H1 (cell line): Measurements from ENCODE around the gene GCSH. TPM values are rescaled to one million over a fixed set of nuclear protein-coding genes. Genes with fewer than 3 reads are reported as not detected.
A peak's percentile ranks its signal among the peaks of the same experiment; 100 is the strongest.

ENCODE experiments used
- CTCF ChIA-PET: fragments of 300-600 bp; sonication (Branson Sonifier 250); formaldehyde crosslinking; loops from one replicate; lab custom pipeline; 2021; ENCODE audit not compliant: partially characterized antibody; lab: Charles Lee
- POLR2A ChIA-PET: fragments of 300-600 bp; sonication (Branson Sonifier 250); formaldehyde crosslinking; loops from one replicate; lab custom pipeline; 2021; ENCODE audit warnings: inconsistent platforms; ENCODE audit not compliant: partially characterized antibody; lab: Charles Lee
- DNase-seq, 2 experiments: peaks; one replicate each; pipeline versions ENCODE4 v3.0.0 to v3.0.0-alpha.2; 2010 to 2022; ENCODE audit warnings: low spot score in 2 of 2, low read depth in 1 of 2, mixed read lengths in 1 of 2
- FAIRE-seq: peaks from 2 replicates; lab custom pipeline; 2011; peaks lifted over from hg19 to GRCh38; lab: Jason Lieb, UNC
- H2AFZ ChIP-seq: 2 replicates; pipeline ENCODE4 v1.8.1; 2012; ENCODE audit warnings: low read length, inconsistent platforms
- H2AK5ac ChIP-seq: 2 replicates; pipeline ENCODE4 v1.6.1; 2013; ENCODE audit warnings: low read depth, low read length
- H2BK120ac ChIP-seq: replicated peaks from 2 replicates; pipeline ENCODE3; 2013; ENCODE audit warnings: low read depth, low read length, inconsistent platforms
- H2BK12ac ChIP-seq: 2 replicates; pipeline ENCODE4 v1.6.1; 2013; ENCODE audit warnings: low read depth, low read length
- H2BK15ac ChIP-seq: 2 replicates; pipeline ENCODE4 v1.6.1; 2013; ENCODE audit warnings: low read length
- H2BK20ac ChIP-seq: 2 replicates; pipeline ENCODE4 v1.6.1; 2013; ENCODE audit warnings: low read length
- H2BK5ac ChIP-seq: 2 replicates; pipeline ENCODE4 v1.6.1; 2013; ENCODE audit warnings: low read depth, low read length
- H3K14ac ChIP-seq: 2 replicates; pipeline ENCODE4 v1.6.1; 2013; ENCODE audit warnings: inconsistent platforms; ENCODE audit not compliant: insufficient read length
- H3K18ac ChIP-seq: 2 replicates; pipeline ENCODE4 v1.6.1; 2013; ENCODE audit warnings: low read length; ENCODE audit errors: extremely low read depth
- H3K23ac ChIP-seq: 2 replicates; pipeline ENCODE4 v1.6.1; 2013; ENCODE audit warnings: inconsistent platforms; ENCODE audit not compliant: insufficient read length
- H3K23me2 ChIP-seq: 2 replicates; pipeline ENCODE4 v1.6.1; 2013; ENCODE audit warnings: low read depth, low read length
- H3K27ac ChIP-seq: 2 replicates; pipeline ENCODE4 v1.6.1; 2011; ENCODE audit warnings: low read depth, low read length, inconsistent platforms
- H3K27me3 ChIP-seq, 4 experiments: replicated peaks in 1 of 4; 1 replicate in 1 of 4; 2 replicates in 3 of 4; pipeline versions ENCODE4 v1.6.1 to v1.8.1; 2011 to 2013; ENCODE audit warnings: low read length in 3 of 4, mild to moderate bottlenecking in 3 of 4, inconsistent platforms in 2 of 4, mixed read lengths in 2 of 4, moderate library complexity in 1 of 4; ENCODE audit not compliant: control insufficient read depth in 3 of 4, insufficient read depth in 3 of 4; ENCODE audit errors: extremely low read depth in 1 of 4
- H3K36me3 ChIP-seq, 4 experiments: 2 replicates each; pipeline versions ENCODE4 v1.6.1 to v1.8.1; 2011 to 2013; ENCODE audit warnings: mild to moderate bottlenecking in 4 of 4, low read length in 3 of 4, moderate library complexity in 2 of 4, control low read depth in 1 of 4, inconsistent platforms in 1 of 4; ENCODE audit not compliant: insufficient read depth in 4 of 4, control insufficient read depth in 2 of 4
- H3K4ac ChIP-seq: replicated peaks from 2 replicates; pipeline ENCODE3; 2013; ENCODE audit warnings: low read length, low read depth, mixed read lengths, inconsistent platforms; ENCODE audit not compliant: insufficient read length
- H3K4me1 ChIP-seq, 4 experiments: replicated peaks in 1 of 4; 1 replicate in 1 of 4; 2 replicates in 3 of 4; pipeline versions ENCODE4 v1.6.1 to v1.8.1; 2011 to 2013; ENCODE audit warnings: low read length in 3 of 4, inconsistent platforms in 2 of 4, mixed read lengths in 1 of 4; ENCODE audit not compliant: insufficient read depth in 4 of 4, control insufficient read depth in 3 of 4
- H3K4me2 ChIP-seq, 2 experiments: 2 replicates each; pipeline versions ENCODE4 v1.6.1 to v1.8.1; 2011 to 2013; ENCODE audit warnings: low read depth in 2 of 2, low read length in 2 of 2, control low read depth in 1 of 2, inconsistent platforms in 1 of 2, mild to moderate bottlenecking in 1 of 2; ENCODE audit not compliant: insufficient read depth in 1 of 2
- H3K4me3 ChIP-seq, 4 experiments: fragments of 200-600, 300-600 bp in 1 of 4; sonication (generic), shearing (Covaris generic), sonication (Bioruptor Twin) in 1 of 4; 2 replicates each; pipeline versions ENCODE4 v1.5.1 to v1.8.1; 2011 to 2016; ENCODE audit warnings: low read length in 4 of 4, low read depth in 3 of 4, control low read depth in 2 of 4, inconsistent platforms in 2 of 4, mild to moderate bottlenecking in 2 of 4, mixed read lengths in 1 of 4, moderate library complexity in 1 of 4; ENCODE audit not compliant: insufficient read depth in 2 of 4; ENCODE audit errors: extremely low read depth in 1 of 4
- H3K56ac ChIP-seq: replicated peaks from 2 replicates; pipeline ENCODE3; 2013; ENCODE audit warnings: low read depth, mild to moderate bottlenecking, mixed read lengths, low read length, inconsistent platforms; ENCODE audit not compliant: insufficient read length
- H3K79me1 ChIP-seq: 2 replicates; pipeline ENCODE4 v1.6.1; 2013; ENCODE audit warnings: low read depth, low read length, control low read depth
- H3K79me2 ChIP-seq, 2 experiments: 2 replicates each; pipeline versions ENCODE4 v1.6.1 to v1.8.1; 2012 to 2013; ENCODE audit warnings: low read length in 2 of 2, mild to moderate bottlenecking in 2 of 2, inconsistent platforms in 1 of 2; ENCODE audit not compliant: insufficient read depth in 2 of 2, control insufficient read depth in 1 of 2
- H3K9ac ChIP-seq, 4 experiments: replicated peaks in 1 of 4; 1 replicate in 1 of 4; 2 replicates in 3 of 4; pipeline versions ENCODE4 v1.6.1 to v1.8.1; 2011 to 2013; ENCODE audit warnings: low read depth in 3 of 4, low read length in 3 of 4, control low read depth in 2 of 4, mild to moderate bottlenecking in 2 of 4, moderate library complexity in 2 of 4, inconsistent platforms in 1 of 4; ENCODE audit errors: extremely low read depth in 1 of 4
- H3K9me3 ChIP-seq, 2 experiments: 2 replicates each; pipeline versions ENCODE4 v1.6.1 to v1.8.1; 2012 to 2013; ENCODE audit warnings: mild to moderate bottlenecking in 2 of 2, moderate library complexity in 2 of 2, control low read depth in 1 of 2, inconsistent platforms in 1 of 2, low read depth in 1 of 2, low read length in 1 of 2, mixed read lengths in 1 of 2; ENCODE audit not compliant: insufficient read depth in 2 of 2
- H4K20me1 ChIP-seq, 2 experiments: replicated peaks in 1 of 2; 2 replicates each; pipeline versions ENCODE3 to v1.8.1; 2011 to 2013; ENCODE audit warnings: inconsistent platforms in 2 of 2, low read length in 2 of 2, mild to moderate bottlenecking in 1 of 2; ENCODE audit not compliant: insufficient read depth in 2 of 2, control insufficient read depth in 1 of 2
- H4K5ac ChIP-seq: 2 replicates; pipeline ENCODE4 v1.6.1; 2013; ENCODE audit warnings: low read length, low read depth, mixed read lengths, inconsistent platforms; ENCODE audit not compliant: insufficient read length
- H4K8ac ChIP-seq: 2 replicates; pipeline ENCODE4 v1.8.0; 2013; ENCODE audit warnings: mild to moderate bottlenecking, moderate library complexity, low read length, inconsistent platforms; ENCODE audit not compliant: insufficient read depth; ENCODE audit errors: extremely low read depth
- H4K91ac ChIP-seq: replicated peaks from 2 replicates; pipeline ENCODE3; 2013; ENCODE audit warnings: low read length, mixed read lengths, inconsistent platforms; ENCODE audit not compliant: insufficient read length
- WGBS, 2 experiments: shearing (Covaris generic) in 1 of 2; methylation state at CpG; one replicate each; pipeline versions ENCODE4 v1.1.6 to v1.1.7; 2013 to 2015; ENCODE audit warnings: low lambda C conversion rate in 2 of 2, mixed read lengths in 2 of 2, inconsistent platforms in 1 of 2, low coverage in 1 of 2, missing lambda C conversion rate in 1 of 2; ENCODE audit not compliant: insufficient replicate concordance in 2 of 2, insufficient coverage in 1 of 2, insufficient read length in 1 of 2; ENCODE audit errors: extremely low coverage in 1 of 2, missing lambda C conversion rate in 1 of 2; 5-methylcytosine and 5-hydroxymethylcytosine counted together
- polyA plus RNA-seq, 7 experiments: library from polyadenylated mRNA; depleted of rRNA in 3 of 7; stranded (reverse) in 5 of 7; unstranded in 2 of 7; fragments of >200 nt in 5 of 7; fragments of 200-250 nt in 2 of 7; gene quantifications; 1 replicate in 5 of 7; 2 replicates in 1 of 7; 4 replicates in 1 of 7; pipeline versions ENCODE4 v1.2.1 to v1.2.3, GENCODE V29; 2011 to 2013; ENCODE audit warnings: missing spikeins in 2 of 7, mixed read lengths in 2 of 7
- total RNA-seq: library from RNA; stranded (reverse); fragmentation: NEBNext Ultra II Directional; extraction: Animal tissue kit (Norgen Biotek cat#: 25700); gene quantifications from 2 replicates; pipeline ENCODE4 v1.2.1, GENCODE V29; 2021

The GCSH gene
- total and polyA plus RNA-seq, 2 of the 8 experiments (the other 6 are each of a cell fraction or from before 2014, with no cell fraction given), result 28.2 to 108 TPM

DNA sequence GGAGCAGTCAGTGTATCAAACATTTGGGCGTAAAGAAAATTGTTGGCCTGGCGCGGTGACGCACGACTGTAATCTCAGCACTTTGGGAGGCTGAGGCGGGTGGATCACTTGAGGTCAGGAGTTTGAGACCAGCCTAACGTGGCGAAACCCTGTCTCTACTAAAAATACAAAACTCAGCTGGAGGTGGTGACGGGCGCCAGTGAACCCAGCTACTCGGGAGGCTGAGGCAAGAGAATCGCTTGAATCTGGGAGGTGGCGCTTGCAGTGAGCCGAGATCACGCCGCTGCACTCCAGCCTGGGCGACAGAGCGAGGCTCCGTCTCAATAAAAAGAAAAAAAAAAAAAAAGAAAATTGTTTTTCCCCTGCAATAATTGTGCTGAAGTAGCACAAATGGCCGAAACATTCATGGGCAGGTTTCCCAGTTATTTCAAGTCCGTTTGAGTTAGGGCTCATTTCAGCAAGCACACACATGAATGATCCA is 1.4 kb downstream of the GCSH start:
- no peak overlapping the region for H2AK5ac ChIP-seq
- H2BK20ac ChIP-seq, result no peak overlapping the region
- H3K4me3 ChIP-seq, result peak overlapping the region; percentile 32 to 93 (median 64)
- WGBS, 2 experiments, result 72% methylated on average over 21 of the region's 21 CpGs; no CpG with 5 or more reads in 1 of the 2 experiments
- FAIRE-seq (no peak), DNase-seq (no peak)
- H3K4me1 ChIP-seq, result no peaks in the 10 kb centered on the region
- H2BK120ac ChIP-seq, result no peak overlapping the region
- H3K4me2 ChIP-seq, result peak overlapping the region; percentile 62 to 63
- peaks cover 2% of the 10 kb centered on the region; the same call in 1 of the 2 replicates for H3K79me1 ChIP-seq
- H3K4ac ChIP-seq, result no peak overlapping the region
- H2BK5ac ChIP-seq, result no peak overlapping the region
- no peak overlapping the region for H3K27ac ChIP-seq
- H3K56ac ChIP-seq, result no peak overlapping the region
- H3K79me2 ChIP-seq, result peaks cover 5 to 49% of the 10 kb centered on the region in 2 experiments
- peaks cover 0 to 11% (median 0%) of the 10 kb centered on the region in 4 experiments; a peak in 2 of 8 replicates for H3K36me3 ChIP-seq
- no peak overlapping the region for H3K14ac ChIP-seq
- ChIA-PET CTCF (interaction anchor here (0.6 to 1.8 kb wide), 3 partner anchors 11 to 60 kb away, joined by 3 to 5 read pairs (median 4); no protein-coding TSS in a partner anchor), POLR2A (interaction anchor here (0.9 to 1.6 kb wide), 4 partner anchors 18 to 59 kb away, joined by 3 to 4 read pairs (median 3); partner anchors contain the start of gene C16orf46)
- H3K18ac ChIP-seq, result no peak overlapping the region
- H4K20me1 ChIP-seq, result no peaks in the 10 kb centered on the region
- no peak overlapping the region for H2BK15ac ChIP-seq
- H4K8ac ChIP-seq, result no peak overlapping the region
- no peak overlapping the region for H2BK12ac ChIP-seq
- H3K23ac ChIP-seq, result no peak overlapping the region
- no peak overlapping the region for H4K5ac ChIP-seq
- peak overlapping the region in 1 of 4 experiments; percentile 40; a peak in 1 of 7 replicates for H3K9ac ChIP-seq
- H3K9me3 ChIP-seq, result no peaks in the 10 kb centered on the region
- no peak overlapping the region for H2AFZ ChIP-seq
- no peaks in the 10 kb centered on the region for H3K27me3 ChIP-seq
- 0 out of 2 replicates have a peak, but pooled peaks cover 3% of the 10 kb centered on the region for H3K23me2 ChIP-seq
- H4K91ac ChIP-seq, result no peak overlapping the region
